Skin epidermis (tissue), 12 donors: ENCODE measurements around the gene ABCC6.
"Not testable (repeated sequence)": the region's sequence is repeated elsewhere in the genome, so short reads cannot be mapped to it uniquely, and the experiment has no call there.

Source experiments
- H3K27ac ChIP-seq, 21 experiments: fragments of 200-600 bp; sonication (generic) in 11 of 21; one replicate each; pipeline ENCODE4 v1.5.0; 2020; ENCODE audit warnings: mild to moderate bottlenecking in 3 of 21, inconsistent platforms in 2 of 21, moderate library complexity in 2 of 21
- H3K4me3 ChIP-seq, 7 experiments: fragments of 200-600 bp; sonication (generic) in 2 of 7; one replicate each; pipeline ENCODE4 v1.5.0; 2020; ENCODE audit warnings: inconsistent platforms in 2 of 7, mild to moderate bottlenecking in 2 of 7, moderate library complexity in 1 of 7

The ABCC6 gene

DNA sequence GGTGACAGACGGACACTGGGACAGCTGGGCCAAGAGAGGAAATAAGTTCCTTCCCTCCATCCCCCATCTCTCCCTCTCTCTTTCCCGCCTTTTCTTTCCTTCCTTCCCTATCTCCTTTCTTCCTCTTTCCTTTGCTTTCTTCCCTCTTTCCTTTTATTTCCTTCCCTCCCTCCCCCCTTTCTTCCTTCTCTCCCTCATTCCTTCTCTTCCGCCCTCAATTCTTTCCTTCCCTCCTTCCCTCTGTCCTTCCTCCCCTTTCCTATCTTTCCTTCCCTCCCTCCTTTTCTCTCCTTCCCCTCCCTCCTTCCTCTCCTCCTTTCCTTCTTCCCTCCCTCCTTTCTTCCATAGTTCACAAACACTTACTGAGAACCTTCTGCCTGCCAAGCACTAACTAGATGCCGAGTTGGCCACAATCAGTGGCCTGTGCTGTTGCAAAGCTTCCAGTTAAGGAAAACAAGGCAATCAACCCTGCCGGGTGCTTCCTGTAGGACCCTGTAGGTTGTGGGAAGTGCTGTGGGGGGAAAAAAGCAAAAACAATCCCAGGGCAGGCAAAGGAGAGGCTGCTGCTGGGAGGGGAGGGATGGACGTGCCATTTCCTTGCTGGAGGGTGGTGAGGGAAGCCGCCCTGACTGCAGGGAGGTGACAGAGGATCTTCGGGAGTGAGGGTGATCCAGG is 31.7 kb downstream of the ABCC6 start:
- no peak overlapping the region for H3K4me3 ChIP-seq
- no peak overlapping the region for H3K27ac ChIP-seq

DNA sequence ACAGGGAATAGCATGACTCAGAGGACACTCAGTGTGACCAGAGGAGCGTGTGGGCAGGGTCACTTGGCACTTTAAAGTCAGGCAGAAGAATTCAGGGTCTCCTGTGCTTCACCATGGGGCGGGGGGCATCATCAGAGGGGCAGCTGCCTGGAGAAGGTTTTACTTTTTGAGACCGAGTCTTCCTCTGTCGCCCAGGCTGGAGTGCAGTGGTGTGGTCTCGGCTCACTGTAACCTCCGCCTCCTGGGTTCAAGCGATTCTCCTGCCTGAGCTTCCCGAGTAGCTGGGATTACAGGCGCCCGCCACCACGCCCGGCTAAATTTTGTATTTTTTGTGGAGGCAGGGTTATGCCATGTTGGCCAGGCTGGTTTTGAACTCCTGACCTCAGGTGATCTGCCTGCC is 32.3 kb downstream of the ABCC6 start:
- H3K4me3 ChIP-seq, H3K27ac ChIP-seq: not testable (repeated sequence)

DNA sequence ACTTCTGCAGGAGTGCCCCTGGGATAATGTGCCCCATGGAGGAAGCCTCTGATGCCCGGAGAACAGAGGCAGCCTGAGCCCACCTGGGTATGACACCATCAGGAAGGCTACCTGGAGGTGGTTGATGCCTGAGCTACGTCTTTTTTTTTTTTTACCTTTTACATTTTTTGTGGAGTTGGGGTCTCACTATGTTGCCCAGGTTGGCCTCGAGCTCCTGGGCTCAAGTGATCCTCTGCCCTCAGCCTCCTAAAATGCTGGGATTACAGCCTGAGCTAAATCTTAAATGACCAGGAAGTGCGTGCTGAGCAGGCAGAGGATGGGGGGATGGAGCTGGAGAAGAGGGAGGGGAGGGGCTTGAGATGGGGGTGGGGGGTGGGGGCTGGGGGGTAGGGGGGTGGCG is 32.7 kb downstream of the ABCC6 start:
- Histone ChIP-seq H3K4me3 (no peak overlapping the region), H3K27ac (no peak overlapping the region)

DNA sequence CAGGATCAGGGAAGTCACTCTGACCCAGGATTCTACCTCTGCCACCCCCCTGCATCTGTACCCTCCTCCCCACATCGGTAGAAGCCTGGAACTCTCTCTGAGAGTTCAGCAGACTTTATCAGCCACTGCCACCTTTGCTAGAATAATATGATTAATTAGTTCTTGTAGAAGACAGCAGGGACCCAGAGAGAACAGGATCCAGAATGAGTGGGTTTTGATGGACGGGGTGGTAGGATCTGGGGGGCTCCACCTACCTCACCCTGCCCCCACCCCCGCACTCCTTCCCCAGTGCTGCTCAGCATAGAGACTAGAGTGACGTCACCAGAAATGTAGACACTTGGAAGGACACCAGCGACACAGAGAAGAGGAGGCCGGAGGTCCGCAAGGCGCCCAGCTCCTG is 33.5 kb downstream of the ABCC6 start:
- H3K27ac ChIP-seq, result no peak overlapping the region
- no peak overlapping the region for H3K4me3 ChIP-seq

DNA sequence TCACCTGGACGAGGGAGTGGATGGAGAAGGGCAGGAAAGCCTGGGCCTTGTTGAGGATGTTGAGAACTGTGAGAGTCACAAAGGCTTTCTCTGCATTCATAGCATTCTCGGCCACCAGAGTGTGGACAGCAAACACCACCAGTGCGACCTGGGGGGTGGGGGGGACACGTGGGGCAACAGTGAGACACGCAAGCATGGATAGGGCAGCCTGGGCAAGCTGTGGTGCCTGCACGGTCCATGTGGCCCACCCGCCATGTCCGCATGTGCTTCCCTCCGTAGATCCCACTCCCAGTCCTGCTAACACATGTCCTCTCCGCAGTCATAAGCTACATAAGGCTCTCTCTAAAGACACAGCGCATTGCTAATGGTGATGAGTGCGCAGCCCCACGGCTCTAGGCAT is 34.5 kb downstream of the ABCC6 start:
- Histone ChIP-seq H3K4me3 (no peak overlapping the region), H3K27ac (no peak overlapping the region)

DNA sequence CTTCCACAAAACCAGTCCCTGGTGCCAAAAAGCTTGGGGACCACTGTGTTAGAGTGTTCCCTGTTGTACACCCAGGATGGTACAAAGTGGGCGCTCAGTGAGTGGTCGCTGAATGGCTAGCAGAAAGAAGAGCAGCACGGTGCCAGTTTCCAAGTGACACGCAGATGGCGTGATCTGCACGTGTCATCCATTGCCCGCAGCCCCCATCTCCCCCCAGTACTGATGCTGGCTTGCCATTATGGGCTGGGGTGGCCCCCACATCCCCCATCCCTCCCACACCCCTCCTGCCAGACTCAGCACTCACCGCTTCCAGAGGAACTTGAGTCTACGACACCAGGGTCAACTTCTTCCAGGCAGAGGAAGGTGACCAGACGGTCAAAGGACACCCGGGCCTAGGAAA is 36.5 kb downstream of the ABCC6 start:
- Histone ChIP-seq H3K27ac (no peak overlapping the region), H3K4me3 (no peak overlapping the region)

DNA sequence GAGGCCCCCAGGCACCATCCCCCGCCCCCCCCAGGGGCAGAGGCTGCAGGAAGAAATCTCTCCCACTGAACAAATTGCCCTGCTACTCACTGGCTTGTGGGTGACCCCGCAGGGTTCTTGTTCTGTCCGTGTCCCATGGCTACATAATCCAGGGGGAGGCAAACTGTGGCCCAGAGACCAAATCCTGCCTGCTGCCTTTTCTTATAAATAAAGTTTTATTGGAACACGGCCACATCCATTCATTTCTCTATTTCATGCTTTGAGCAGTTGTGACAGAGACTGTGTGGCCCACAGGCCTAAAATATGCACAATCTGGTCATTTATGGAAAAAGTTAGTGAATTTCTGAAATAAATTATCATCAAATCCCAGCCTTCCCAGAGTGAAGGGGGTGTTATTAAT is 38.2 kb downstream of the ABCC6 start:
- Histone ChIP-seq H3K4me3 (no peak overlapping the region), H3K27ac (no peak overlapping the region)

DNA sequence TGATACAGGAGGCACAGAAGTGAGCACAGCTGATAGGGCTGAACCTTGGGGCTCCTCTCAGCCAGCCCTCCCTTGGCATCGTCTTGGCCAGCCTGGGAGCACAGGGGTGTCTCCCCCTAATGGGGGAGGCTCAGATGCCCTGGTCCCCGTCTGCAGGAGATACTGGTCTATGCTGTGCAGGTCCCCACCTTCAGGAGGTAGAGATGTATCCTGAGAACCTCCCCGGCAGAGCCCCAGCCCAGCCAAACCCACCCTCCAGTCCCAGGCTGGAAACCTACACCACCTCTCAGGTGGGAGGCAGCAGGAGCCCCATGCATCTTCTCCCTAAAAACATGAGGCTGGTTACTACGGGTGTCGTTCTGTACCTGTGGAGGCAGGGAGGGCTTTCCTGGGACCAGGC is 38.7 kb downstream of the ABCC6 start:
- no peak overlapping the region for H3K4me3 ChIP-seq
- no peak overlapping the region for H3K27ac ChIP-seq

DNA sequence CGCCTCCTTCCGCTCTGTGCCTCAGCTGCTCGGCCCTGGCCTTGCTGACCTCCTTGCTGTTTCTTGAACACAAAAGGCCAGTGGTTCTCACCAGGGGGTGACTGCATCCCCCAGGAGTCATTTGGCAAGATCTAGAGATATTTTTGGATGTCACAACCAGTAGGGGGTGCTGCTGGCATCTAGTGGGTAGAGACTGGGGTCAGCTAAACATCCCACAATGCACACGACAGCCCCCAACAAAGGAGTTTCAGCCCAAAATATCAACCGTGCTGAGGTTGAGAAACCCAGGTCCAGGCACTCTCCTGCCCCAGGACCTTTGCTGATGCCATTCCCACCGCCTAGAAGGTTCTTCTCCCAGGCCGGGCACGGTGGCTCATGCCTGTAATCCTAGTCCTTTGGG is 39.7 kb downstream of the ABCC6 start:
- H3K27ac ChIP-seq, result no peak overlapping the region
- no peak overlapping the region for H3K4me3 ChIP-seq

DNA sequence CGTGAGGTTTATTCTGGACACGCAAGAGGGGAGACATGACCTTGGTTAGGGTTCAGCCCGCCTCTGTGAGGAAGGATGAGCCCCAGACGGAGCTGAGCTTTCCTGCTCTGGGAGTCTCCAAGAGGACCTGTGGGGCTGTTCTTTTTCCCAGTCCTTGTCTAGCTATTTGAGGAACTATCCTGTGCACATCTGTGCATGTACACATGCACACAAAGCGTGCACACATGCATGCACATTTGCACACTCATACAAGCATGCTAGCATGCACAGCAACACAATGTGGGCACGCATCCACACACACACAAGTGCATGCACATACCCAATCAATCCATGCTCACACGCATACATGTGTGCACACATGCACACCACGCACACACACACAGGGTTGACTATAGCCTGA is 40.4 kb downstream of the ABCC6 start:
- Histone ChIP-seq H3K27ac (no peak overlapping the region), H3K4me3 (no peak overlapping the region)

DNA sequence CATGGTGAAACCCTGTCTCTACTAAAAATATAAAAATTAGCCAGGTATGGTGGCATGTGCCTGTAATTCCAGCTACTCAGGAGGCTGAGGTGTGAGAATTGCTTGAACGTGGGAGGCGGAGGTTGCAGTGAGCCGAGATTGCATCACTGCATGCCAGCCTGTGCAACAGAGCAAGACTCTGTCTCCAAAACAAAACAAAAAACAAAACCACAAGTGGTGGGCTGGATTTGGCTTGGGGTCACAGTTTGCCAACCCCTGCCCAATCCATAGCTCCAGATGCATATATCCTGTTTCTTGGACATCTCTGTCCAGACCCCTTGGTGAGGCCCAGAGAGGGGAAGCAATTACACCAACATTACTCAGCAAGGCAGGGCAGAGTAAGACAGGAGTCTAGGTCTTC is 41.5 kb downstream of the ABCC6 start:
- not testable (repeated sequence) for H3K4me3 ChIP-seq

DNA sequence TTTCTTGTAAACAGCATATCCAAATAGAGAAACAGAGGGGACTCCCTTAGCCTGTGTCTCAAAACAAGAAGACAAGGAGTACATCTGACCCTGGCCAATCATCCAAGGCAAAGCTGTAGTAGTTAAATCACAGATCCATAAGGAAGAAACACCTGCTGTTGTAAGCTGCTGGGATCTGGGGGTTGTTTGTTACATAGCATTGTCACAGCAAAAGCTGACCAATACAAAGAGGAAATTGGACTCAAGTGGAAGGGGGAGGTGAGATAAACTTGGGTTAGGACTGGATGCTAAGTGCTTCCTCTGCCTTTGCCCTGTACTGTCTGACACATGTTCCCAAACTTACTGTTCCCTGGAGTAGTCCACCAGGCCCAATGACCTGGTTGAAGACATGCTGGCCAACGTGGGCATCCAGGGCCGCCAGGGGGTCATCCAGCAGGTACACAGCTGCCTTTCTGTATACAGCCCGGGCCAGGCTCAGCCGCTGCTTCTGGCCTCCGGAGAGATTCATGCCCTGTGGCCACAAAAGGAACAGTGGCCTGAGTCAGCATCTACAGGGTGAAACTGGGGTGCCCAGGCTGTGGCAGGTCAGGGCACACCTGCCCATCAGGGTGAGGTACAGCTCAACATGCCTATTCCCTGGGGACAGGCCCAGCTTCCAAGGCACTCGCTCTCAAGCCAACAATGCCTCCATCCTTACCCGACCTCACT is 44.7 kb downstream of the ABCC6 start:
- Histone ChIP-seq H3K4me3 (no peak overlapping the region), H3K27ac (no peak overlapping the region)

More for the DNA sequence above, 41.5 kb downstream of the ABCC6 start:
- not testable (repeated sequence) for H3K27ac ChIP-seq

DNA sequence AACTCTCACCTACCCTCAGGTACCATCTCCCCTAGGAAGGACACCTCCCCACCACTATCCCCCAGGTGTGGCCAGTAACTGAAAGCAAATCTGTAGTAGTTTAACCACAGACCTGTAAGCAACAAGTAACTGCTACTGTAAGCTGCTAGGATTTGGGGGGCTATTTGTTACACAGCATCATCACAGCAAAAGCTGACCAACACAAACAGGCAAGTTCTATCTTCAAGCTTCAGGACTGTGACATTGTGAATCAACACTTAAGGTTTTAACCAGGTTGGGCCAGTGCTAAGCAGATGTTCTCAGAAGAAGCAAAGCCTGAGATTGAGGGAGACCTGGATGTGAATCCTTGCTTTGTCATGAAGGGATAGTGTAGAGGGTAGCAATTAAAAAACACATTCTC is 47.0 kb downstream of the ABCC6 start:
- Histone ChIP-seq H3K4me3 (no peak overlapping the region), H3K27ac (no peak overlapping the region)

DNA sequence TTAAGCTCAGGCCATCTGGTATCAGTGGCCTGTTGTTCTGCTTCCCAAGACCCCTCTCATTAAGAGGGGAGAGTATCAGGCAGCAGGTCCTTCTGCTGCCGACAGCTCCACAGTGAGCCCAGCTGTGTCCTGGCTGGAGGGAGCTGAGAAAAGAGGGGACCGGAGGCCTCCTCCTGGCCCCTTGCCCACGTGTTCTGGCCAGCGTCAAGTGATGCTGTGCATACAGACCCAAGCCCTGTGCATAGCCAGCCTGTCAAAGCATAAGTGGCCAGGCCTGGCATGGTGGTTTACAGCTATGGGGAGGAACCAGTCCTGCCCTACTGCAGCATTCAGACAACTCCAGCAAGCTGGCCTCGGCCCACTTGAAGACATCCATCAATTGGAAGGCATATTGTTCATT is 48.0 kb downstream of the ABCC6 start:
- H3K27ac ChIP-seq, result no peak overlapping the region

DNA sequence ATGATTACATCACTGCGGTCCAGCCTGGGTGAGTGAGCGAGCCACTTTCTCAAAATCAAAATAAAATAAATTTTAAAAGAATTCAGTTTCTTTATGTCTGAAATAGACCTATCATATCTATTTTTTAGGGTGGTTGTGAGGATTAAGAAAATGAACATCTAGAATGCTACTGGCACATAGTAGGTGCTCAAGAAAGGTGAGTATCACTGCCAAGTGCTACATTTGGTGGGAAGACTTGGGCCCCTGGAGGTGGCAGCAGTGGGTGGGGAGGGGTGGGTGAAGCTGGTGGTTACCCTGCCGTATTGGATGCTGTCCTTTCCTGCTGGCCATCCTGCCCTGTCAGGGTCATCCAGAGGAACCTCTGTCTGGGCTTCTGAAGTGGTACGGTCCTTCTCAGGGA is 50.3 kb downstream of the ABCC6 start:
- H3K4me3 ChIP-seq, result no peak overlapping the region
- no peak overlapping the region for H3K27ac ChIP-seq

More for the DNA sequence above, 48.0 kb downstream of the ABCC6 start:
- H3K4me3 ChIP-seq, result no peak overlapping the region

DNA sequence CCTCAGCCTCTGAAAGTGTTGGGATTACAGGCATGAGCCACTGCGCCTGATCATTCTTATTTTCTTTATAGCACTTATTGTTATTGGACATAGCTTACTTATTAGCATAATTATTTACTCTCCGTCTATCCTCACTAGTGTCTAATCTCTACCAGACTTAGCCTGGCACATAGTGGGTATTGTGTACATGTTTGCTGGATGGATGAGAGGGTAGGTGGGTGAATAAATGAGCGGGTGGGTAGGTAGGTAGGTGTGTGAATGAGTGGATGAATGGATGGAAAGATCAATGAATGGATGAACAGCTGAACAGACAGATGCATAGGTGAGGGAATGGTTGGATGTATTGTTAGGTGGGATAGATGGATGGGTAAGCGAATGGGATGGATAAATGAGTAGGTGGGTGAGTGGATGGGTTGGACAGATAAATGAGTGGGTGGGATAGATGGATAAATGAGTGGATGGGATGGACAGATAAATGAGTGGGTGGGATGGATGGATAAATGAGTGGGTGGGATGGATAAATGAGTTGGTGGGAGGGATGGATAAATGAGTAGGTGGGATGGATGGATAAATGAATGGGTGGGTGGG is 51.9 kb downstream of the ABCC6 start:
- Histone ChIP-seq H3K27ac (no peak overlapping the region), H3K4me3 (no peak overlapping the region)

DNA sequence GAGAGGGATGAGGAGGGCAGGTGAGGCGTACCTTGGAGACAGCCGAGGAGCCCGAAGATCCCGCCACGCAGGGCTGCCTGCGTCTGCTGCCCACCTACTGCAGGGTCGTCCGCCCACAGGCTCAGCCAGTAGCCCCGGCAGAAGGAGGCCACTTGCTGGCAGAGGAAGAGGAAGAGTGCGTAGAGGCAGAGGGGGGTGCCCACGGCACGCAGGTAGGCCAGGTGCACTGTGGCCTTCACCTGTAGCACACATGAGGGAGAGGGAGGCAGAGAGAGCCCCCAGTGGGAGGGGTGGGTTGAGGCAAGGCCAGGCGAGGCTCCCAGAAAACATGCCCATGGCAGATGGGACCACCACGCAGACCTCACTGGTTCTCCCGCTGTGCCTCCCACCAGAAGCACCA is 53.7 kb downstream of the ABCC6 start:
- Histone ChIP-seq H3K4me3 (no peak overlapping the region), H3K27ac (no peak overlapping the region)

DNA sequence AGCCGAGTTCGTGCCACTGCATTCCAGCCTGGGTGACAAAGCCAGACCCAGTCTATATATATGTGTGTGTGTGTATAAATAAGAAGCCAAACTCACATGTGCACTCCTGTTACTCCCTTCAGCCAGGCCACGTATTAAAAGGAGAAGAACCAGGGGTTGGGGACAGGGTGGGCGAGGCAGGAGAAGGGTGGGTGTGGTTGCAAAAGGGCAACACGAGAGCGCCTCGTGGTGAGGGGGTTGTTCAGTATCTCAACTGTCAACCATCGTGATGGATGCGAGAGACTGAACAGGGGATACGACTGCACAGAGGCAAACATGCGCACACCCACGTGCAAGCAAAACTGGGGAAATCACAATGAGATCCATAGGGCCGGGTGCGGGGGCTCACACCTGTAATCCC is 54.9 kb downstream of the ABCC6 start:
- Histone ChIP-seq H3K27ac (no peak overlapping the region), H3K4me3 (no peak overlapping the region)

DNA sequence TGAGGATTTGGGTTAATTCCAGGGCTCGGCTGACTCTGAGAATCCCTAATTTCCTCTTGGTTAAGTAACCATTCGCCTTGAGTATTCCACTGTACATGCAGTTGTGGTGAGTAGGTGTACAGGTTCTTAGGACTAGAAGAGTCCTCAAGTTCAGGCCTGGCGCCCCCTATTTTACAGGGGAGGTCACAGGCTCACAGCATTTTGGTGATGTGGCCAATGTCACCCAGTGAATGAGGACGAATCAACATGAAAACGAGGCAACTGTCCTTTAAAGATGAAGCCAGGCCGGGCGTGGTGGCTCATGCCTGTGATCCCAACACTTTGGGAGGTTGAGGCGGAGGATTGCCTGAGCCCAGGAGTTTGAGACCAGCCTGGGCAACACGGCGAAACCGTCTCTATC is 55.4 kb downstream of the ABCC6 start:
- Histone ChIP-seq H3K27ac (no peak overlapping the region), H3K4me3 (no peak overlapping the region)

DNA sequence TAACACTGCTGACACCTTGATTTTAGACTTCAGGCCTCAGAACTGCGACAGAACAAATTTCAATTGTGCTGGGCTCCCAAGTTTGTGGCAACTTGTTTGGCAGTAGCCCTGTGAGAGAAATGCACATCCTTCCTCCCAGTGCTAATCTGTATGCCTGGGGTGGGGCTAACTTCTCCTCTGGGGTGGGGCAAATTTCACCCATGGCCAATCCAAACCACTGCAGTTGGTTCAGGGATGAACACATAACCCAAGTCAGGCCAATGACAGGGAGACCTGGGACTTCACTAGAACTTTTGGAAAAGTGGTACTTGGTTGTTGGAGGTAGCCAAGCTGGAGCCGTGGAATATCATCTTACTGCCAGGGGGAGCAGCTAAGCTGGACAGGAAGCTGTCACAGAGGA is 56.3 kb downstream of the ABCC6 start:
- Histone ChIP-seq H3K4me3 (no peak overlapping the region), H3K27ac (no peak overlapping the region)

DNA sequence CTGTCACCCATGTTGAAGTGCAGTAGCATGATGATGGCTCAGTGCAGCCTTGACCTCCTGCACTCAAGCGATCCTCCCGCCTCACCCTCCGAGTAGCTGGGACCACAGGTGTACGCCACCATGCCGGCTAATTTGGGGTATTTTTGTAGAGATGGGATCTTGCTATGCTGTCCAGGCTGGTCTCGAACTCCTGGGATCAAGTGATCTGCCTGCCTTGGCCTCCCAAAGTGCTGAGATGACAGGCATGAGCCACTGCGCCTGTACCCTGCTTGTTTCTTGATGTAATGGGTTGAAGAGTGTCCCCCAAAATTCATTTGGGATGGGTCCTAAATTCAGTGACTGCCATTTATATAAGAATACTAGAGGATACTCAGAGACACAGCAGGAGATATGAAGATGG is 57.2 kb downstream of the ABCC6 start:
- Histone ChIP-seq H3K4me3 (no peak overlapping the region), H3K27ac (no peak overlapping the region)

DNA sequence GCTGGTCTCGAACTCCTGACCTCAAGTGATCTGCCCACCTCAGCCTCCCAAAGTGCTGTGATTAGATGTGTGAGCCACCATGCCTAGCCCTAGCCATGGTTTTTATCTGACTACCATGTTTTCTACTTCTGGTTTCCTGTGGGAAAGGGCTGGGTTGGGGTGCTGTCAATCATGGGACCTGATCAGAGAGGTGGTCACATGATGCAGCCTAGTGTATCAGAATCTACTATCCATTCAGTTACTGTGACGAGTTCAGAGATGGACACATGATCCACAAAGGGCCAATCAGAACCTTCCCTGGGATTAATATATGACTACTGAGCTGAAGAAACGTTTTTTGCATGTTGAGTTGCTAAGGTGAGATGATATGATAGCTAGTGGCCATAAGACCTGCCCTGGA is 59.1 kb downstream of the ABCC6 start:
- Histone ChIP-seq H3K27ac (no peak overlapping the region), H3K4me3 (no peak overlapping the region)
